ENCODE measurements around the gene TSPAN9.

TSPAN9 gene

GRCh38 chr12:3222306-3222705 lies 145.1 kb downstream of the TSPAN9 start:
- ChIA-PET POLR2A (no interaction called here), CTCF (interaction anchor here (2.5 kb wide), 1 partner anchor 53 kb away, joined by 8 read pairs; no protein-coding TSS in a partner anchor)
- DNase-seq (ENCODE audit: extremely low spot score) = no peak
- no peak for TF ChIP-seq CTCF (IDR thresholded peaks at IDR 0.05; ENCODE audit: control extremely low read depth, extremely low read depth, low read depth, missing control alignments)

- ChIA-PET CTCF (interaction anchor here (2.5 kb wide), 1 partner anchor 52 kb away, joined by 8 read pairs; no protein-coding TSS in a partner anchor), POLR2A (no interaction called here)
- no peak for DNase-seq (ENCODE audit: extremely low spot score)
- no peak for TF ChIP-seq CTCF (IDR thresholded peaks at IDR 0.05; ENCODE audit: control extremely low read depth, extremely low read depth, low read depth, missing control alignments)
These were observed 145.8 kb downstream of the TSPAN9 start for GRCh38 chr12:3222979-3223378.

DNA sequence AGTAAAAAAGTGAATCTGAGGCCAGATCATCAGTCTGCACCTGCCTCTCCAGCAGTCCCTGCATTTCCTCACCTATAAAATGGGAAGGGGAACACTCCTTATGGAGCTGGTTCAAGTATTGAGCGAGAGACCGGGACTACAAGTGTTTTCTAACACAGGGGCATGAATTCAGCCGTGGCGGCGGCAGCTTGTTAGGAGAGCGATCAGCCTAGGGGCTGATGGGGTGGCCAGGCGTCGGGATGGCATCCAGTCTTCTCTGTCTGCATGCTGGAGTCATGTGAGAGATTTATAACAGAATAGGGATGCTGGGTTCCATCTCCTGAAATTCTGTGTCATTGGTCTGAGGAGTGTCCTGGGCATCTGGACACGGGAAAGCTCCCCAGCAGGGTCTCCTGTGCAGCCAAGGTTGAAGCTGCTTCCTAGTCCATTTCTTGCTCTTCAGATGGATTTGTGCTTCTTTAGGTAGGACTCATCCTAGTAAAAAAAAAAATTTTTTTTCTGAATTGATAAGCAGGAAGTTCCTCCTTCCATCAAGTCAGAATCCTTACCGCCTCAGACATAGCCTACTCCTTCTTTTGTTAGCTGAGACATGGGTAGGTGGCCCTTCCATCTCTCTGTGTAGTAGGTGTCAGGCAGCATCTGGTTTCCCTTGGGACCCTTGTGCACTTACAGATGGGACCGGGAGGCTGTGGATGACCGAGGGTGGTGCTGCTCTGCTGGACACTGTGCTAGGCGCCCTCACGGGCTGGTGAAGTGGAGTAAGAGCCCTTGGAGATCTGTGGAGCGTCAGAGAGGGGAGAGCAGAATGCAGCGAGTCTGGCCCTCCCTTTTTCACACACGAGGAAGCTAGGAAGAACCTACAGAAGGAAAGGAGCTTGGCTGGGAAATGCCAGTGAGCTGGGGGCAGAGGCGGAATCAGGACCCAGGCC lies 146.7 kb downstream of the TSPAN9 start:
- TF ChIP-seq CTCF (IDR thresholded peaks at IDR 0.05; ENCODE audit: control extremely low read depth, extremely low read depth, low read depth, missing control alignments) = no peak
- POLR2A ChIA-PET = no interaction called here
- no peak for DNase-seq (ENCODE audit: extremely low spot score)
- CTCF ChIA-PET = interaction anchor here (1.2 to 2.5 kb wide), 2 partner anchors 51 to 150 kb away, joined by 3 to 8 read pairs; no protein-coding TSS in a partner anchor

DNA sequence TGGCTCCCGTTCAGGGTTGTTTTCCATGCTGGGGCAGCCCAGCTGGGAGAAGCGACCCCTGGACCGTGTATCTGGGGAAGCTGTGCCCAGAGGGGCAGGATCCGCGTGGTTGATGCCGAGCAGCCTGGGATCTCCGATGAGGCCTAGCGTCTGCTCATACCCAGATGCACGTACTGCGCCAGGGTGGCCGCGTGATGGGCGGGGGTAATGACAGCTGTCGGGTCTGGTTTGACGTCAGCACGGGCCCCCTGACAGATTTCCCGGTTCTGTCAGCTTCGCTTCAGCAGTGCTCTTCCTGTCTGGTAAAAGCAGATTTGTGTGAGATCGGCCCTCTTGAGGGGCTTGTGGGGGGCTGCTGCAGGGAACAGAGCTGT lies 147.3 kb downstream of the TSPAN9 start:
- ChIA-PET POLR2A (no interaction called here), CTCF (interaction anchor here (1.2 to 2.5 kb wide), 3 partner anchors 23 to 151 kb away, joined by 3 to 8 read pairs (median 4); no protein-coding TSS in a partner anchor)
- DNase-seq (ENCODE audit: extremely low spot score) = no peak
- no peak for TF ChIP-seq CTCF (IDR thresholded peaks at IDR 0.05; ENCODE audit: control extremely low read depth, extremely low read depth, low read depth, missing control alignments)

GRCh38 chr12:3225154-3225795 lies 148.1 kb downstream of the TSPAN9 start:
- CTCF ChIA-PET = interaction anchor here (1.8 kb wide), 1 partner anchor 22 kb away, joined by 4 read pairs; no protein-coding TSS in a partner anchor
- TF ChIP-seq CTCF (IDR thresholded peaks at IDR 0.05; ENCODE audit: control extremely low read depth, extremely low read depth, low read depth, missing control alignments) = no peak
- DNase-seq (ENCODE audit: extremely low spot score) = no peak
- POLR2A ChIA-PET = no interaction called here

DNA sequence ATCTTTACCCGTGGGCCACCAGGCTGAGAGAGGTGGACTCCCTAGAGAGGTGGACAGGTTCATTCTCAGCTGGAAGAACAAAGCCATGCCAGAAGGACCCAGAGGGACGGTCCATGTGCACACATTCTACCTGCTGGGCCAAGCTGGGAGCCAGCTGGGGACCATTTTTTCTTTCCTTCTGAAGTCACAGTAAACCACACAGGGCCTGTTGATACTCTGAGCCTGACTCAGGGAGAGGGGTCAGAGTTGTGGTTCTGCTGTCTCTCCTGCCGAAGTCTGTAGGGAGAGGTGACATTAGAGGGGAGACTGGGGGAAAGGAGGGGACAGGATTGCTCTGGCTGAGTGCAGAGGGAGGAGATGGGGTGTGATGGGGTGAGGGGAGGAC lies 148.6 kb downstream of the TSPAN9 start:
- DNase-seq (ENCODE audit: extremely low spot score) = no peak
- POLR2A ChIA-PET = no interaction called here
- CTCF ChIA-PET = interaction anchor here (1.8 kb wide), 1 partner anchor 22 kb away, joined by 4 read pairs; no protein-coding TSS in a partner anchor
- no peak for TF ChIP-seq CTCF (IDR thresholded peaks at IDR 0.05; ENCODE audit: control extremely low read depth, extremely low read depth, low read depth, missing control alignments)
